Occipital lobe (tissue), 2 donors: ENCODE data around the gene SLC39A11. TPM values are rescaled to one million over a fixed set of nuclear protein-coding genes. Genes with fewer than 3 reads are reported as not detected.

ENCODE experiments used
- DNase-seq: peaks from one replicate; lab custom pipeline; 2025; lab: John Stamatoyannopoulos, UW
- total RNA-seq: library from RNA; depleted of rRNA; stranded (reverse); fragments of >200 nt; gene quantifications from one replicate; pipeline ENCODE4 v1.2.3, GENCODE V29; 2014

Gene SLC39A11
- total RNA-seq, 1 donor from 2014 or later = 9.5 TPM

DNA sequence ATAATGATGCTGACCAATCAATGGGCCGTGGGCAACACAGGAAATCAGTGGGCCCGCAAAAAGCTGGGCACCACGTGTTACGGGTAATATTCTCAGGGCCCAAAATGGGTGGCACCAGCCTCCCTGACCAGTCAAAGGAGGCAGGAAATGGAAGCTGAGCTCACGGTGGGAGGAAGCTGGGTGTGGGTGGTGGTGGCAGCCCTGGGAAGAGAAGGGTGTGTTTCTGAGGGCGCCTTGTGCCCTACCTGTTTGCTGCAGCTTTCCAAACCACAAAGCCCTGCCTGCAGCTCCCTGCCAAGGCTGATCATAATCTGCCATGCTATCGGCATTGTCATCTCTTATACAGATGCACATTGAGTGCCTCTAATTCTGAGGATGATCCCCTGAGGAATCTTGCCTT lies 457.9 kb downstream of the SLC39A11 start:
- no peak for DNase-seq

DNA sequence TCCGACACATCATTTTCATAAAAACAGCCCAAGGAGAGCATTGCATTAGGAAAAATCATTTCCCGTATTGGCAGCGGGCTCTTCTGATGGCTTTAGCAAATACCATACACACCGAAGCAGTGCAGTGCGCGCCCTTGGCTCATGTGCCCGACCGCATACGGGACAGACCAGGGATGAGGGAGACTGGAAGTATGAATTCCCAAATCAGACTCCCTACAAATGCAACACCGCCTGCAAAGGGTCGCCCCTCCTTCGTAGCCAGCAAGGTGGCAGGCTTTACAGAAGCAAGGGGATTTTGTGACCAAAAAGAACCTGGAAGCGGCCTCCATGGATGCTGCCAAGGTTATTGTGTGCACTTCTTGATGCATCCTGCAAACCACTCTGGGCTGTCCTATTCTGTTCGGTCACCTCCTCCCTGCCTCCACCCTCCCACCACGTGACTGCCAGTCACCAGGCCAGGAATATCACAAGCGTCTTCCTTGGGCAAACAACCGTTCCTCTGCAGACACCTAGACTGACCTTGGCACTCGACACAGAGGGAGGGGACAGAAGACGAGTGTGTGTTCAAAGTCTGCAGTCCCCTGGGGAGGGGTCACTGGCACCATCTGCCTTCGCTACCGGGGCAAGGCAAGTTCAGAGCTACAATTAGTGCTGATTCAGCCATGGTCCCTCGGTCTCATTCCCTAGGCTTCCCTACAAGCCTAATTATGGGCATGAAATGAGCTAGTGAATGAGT lies 460.4 kb downstream of the SLC39A11 start:
- no peak for DNase-seq

DNA sequence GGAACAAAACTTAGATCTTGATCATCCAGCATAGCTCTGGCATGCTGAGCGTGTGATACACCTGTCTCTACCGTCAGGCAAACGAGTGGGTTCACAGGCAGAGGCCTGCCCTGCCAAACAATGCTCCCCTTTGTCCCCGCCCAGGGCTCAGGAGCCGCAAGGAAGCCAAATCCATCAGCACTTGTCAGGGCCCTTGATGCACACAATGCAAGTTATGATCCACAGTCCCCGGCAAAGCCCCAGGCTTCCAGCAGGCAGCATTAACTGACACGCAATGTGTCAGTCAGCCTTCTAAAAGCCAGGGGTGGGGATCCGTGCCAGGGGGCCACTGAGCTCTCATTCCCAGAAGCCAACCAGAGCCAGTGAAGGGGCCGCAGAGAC lies 460.9 kb downstream of the SLC39A11 start:
- DNase-seq = no peak

DNA sequence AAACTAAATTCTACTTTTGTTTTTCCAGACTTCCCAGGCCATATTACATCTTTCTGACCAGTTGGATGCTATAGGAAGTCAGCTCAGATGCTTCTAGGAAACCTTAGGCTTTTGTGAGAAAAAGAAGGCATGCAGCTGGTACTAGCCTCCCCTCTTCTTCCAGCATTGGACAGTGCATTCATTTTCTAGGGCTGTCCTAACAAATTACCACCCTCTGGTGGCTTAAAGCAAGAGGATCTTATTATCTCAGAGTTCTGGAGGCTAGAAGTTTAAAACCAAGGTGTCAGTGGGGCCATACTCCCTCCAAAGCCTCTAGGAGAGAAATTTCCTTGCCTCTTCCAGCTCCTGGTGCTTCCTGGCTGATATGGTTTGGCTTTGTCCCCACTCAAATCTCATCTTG lies 467.8 kb downstream of the SLC39A11 start:
- no peak for DNase-seq

DNA sequence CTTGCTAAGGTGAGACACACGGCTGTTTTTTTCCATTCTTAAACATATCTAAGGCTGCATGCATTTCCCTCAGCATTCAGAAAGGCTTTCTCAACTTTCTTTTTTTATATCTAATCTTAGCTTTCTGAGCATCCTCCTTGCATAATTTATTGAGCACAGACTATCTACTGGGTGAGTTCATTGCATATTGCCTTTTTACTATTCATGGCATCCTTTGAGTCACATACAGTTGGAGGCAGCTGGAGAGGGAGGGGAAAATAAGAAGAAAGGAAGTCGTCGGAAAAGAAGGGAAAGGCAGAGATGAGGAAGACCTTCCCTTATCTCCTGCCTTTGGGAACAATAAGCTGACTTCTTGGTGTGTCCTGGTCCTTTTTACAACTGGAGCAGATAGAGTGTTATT lies 468.3 kb downstream of the SLC39A11 start:
- DNase-seq = no peak

DNA sequence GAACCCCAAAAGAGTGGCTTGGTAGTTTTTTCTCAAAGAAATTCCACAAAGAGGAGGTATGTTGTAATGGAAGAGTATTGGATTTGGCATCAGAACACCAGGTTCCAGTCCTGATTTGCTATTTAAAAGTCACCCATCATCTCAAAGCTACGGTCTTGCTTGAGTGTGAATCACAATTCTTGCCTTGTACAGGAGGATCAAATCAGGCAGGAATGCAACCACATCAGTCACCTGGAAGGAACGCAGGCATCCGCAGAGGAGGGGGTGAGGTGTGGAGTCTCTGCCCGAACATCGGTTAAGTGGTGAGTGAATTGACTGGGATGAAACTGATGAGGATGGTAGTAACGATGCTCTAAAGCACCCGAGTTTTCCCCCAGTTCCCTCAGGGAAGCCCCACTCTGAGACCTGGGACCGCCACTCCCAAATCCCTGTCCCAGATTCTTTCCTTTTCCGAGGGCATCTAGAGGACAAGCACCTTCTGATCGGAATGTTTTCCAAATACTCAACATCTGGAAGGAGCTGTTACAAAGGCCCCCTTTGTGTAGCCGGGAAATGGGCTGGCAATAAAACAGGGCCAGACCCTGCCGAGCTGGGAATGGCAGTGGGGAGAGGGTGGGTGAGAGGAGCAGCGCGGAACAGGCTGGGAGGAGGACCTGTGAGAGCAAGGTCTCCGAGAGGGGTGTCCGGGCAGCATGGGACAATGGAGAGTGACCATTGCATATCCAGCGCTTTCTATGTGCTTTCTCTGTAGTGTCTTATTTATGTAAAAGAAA lies 469.6 kb downstream of the SLC39A11 start:
- DNase-seq = no peak

DNA sequence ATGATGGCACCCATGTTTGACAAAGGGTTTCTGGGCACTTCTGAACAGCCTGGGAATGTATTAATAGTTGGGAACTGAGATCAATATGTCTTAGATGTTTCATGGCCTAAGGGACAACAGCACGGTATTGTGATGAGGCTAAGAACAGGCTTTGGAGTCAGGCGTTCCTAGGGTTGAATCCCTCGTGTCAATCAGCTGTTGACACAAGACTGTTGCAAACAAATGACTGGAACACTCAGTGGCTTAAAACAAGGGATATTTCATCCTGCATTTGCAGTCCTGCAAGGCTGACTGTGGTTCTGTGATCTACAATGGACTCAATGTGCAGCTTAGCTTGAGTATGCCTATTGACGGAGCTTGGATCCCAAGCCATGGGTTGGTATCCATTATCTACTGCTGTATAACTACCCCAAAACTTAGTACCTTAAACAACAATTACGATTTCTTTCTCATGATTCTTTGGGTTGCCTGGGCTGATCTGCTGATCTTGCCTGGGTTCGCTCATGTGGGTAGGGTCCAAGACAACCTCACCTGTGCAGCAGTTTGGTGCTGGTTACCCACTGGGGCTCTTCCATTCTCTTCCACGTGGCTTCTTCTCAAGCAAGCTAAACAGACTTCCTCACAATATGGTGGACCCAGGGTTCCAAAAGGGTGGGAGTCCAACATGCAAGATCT lies 472.4 kb downstream of the SLC39A11 start:
- DNase-seq = no peak

DNA sequence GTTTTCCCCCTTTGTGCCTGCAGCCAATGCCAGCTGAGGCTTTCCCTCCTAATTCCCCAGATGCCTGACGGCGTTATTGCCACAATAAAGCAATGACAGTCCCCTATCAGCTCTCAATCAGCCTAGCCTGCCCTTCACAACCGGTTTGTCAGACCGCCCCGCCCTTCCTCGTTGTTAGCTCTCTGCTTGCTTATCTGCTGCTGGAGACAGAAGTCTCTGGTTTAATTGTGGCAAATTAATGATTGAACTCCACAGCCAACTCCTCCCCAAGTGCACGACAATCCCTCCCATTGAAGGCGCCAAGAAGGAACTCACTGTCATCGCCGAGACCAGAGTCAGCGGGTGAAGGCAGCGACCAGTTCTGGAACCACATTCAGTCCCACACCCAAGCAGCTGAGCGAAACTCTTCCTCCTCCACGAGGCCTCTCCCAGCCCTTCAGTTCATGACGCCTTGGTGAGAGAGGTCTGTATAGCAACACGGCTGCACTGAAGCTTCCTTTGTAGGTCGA lies 474.4 kb downstream of the SLC39A11 start:
- no peak for DNase-seq

DNA sequence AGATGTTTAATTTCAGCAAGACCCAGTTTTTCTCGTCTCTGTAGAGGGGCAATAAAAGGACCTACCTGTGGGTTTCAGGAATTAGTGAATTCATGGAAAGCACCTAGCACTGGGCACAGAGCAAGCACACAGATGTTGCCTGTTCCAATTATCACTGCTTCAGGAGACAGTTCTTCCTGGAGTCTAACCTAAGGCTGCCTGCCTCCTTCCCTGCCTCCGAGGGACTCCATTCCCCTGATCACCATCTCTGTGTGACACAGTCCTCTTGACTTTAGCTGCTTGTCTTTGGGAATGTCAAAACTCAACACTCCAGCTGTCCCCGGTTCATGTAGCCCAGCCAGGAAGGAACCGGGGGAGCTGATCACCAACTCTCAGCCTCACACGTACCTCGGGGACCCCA lies 474.9 kb downstream of the SLC39A11 start:
- no peak for DNase-seq

DNA sequence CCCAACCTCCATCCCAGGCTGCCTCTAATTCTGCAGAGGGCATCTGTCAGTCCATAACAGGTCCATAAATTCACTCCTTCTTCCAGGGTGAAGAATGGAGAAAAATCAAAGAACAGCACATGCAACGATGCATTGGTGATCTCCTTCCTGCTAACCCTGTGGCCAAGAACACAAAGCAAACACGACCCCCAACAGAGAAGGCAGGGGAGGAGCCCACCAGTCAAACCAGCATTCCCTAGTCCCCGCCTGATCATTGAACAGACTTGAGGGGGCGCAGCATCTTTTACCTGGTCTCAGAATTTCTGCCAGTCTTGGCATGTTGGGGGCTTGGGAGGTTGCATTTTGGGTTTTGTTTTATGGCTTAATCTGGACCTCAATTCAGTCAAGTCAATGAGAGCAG lies 476.0 kb downstream of the SLC39A11 start:
- no peak for DNase-seq

DNA sequence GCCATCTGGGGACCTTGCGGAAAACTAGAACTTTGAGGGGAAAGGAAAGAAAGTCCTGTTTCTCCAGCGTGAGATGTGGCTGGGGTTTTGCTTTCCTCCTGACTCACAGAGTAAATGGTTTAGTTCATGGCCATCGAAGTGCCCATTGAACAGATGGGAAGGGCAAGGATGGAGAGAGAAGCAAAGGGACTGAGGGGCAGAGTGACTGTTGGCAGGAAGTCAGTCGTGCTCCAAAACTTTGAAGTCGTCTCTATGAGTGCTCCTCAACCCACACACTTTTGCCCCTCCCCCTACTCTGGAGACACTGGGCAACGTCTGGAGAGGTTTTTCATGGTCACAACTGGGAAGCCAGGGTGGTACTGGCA lies 476.9 kb downstream of the SLC39A11 start:
- no peak for DNase-seq

DNA sequence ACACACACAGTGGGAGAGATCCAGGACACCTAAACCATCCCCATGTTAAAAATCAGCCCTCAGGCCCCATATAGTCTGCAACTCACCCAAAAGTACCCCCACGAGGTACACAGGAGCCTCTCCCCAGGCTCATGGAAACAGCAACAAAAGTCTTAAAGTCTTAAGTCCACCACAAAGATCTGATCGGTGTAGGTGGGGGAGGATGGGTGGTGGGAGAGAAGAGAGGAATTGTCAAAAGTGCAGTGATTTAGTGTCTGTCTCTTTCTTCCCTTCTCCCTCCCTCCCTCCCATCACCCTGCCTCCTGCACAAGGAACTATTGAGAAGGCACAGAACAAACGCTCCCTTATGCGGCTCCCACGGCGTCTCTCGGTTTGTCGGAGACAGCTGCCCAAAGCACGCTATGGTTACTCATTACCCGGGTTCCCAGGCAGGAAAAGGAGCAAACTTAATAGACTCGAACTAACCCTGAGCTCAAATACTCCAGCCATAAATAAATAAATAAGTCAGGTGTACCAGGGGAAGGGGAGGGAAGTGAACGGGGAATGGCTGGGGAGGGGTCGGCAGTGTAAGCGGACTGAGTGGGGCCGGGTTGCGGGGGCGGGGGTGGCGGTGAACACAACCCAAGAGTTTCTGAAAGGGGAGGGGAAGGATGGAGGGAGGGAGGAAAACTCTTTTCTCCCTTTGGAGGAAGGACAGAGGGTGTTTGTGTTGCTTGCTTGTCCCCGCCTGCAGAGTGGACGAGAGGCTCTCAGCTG lies 477.4 kb downstream of the SLC39A11 start:
- peak; percentile 52 for DNase-seq

DNA sequence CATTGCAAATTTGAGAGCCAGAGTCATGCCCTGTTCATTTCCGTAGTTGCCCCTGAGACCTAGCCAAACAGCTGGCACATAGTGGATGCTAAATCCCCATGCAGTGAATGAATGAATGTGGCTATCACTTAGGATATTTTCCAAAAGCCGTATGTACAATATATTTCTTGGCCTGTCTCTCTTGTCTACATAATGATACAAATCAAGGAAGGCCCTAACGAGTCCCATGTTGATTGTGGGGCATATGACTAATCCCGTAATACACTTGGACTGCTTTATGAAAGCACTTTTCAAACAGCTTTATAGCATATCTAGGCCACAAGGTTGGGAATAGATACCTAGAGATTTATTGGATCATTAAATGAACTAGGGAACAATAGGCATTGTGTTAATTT lies 478.0 kb downstream of the SLC39A11 start:
- DNase-seq = no peak

DNA sequence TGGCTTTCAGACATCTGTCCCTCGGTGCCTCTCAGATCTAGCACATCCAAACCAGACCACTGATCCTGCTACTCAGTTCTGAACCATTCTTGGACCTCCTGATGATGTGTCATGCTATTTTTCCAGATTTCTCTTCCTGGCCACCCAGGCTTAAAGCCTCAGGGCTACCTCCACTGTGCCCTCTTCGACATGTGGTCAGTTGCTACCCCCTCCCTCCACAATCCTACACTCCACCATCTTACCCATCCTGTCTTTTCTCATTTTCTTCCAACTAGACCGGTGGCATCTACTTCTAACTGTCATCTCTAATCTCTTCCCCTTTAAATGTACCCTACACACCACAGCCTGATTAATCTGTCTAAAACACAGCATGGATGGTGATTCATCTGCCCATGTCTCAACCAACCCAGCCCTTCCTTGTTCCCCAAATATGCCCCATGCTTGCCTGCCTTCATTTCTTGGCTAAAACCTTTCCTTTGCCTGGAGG lies 478.6 kb downstream of the SLC39A11 start:
- no peak for DNase-seq

DNA sequence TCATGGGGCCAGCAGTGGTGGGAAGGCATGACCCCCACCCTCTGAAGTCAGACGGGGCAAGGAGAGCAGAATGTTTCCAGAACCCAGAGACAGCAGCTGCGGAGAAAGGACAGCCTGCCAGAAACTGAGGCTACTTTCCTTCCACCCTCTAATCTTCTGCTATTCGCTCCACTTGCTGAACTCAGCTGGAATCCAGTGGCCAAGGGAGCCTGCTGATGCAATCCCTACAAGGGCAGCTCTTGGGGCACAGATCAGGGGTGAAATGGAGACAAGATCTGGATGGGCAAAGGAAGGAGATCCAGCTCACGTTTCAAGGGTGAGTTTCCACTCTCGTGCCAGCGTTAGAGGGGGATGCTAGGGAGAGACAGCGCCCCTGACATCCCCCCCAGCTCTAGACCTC lies 479.1 kb downstream of the SLC39A11 start:
- no peak for DNase-seq

DNA sequence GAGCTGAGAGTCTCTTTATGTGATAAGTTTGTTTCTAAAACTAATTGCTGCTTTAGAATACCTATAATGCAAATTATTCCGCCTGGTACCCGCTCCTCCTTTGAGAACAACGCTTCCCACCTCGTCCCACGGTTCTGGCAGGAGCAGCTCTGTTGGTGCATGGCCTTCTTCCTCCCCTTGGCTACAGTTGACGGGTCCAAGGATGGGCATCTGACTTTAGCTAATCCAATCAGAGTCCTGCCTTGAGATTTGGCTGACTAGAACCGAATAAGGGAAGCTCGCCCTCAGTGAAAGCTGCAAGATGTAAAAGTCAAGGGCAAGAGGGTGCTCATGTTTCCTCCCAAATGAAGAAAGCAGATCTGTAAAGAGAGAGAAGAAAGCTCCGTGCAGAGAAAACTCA lies 481.3 kb downstream of the SLC39A11 start:
- DNase-seq = no peak

DNA sequence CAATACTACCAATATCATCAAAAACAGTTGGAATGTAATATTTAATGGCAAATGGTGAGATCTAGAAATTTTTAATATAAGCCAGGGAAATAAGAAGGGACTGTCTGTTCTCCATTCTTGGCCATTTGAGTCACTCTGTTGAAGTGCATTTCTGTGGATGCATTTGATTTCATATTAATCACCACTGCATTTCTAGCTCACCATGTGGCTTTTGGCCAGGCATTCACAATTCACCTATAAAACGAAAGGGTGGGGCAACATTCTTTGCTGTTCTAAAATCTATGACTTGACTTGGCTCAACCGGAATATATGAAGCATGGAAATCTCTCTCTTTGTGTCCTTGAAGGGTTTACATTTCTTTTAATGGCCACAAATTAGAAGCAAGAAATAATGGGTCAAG lies 483.0 kb downstream of the SLC39A11 start:
- no peak for DNase-seq

DNA sequence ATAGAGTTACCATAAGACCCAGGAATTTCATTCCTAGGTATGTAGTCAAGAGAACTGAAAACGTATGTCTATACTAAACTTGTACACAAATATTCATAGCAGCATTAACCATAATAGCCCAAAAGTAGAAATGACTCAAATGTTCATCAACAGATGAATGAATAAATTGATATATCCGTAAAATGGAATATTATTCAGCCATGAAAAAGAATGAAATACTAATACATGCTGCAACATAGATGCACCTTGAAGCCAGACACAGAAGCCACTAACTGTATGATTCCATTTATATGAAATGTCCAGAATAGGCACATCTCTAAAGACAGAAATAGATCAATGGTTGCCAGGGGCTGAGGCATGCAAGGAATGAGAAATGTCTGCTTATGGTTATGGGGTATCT lies 484.1 kb downstream of the SLC39A11 start:
- DNase-seq = no peak

DNA sequence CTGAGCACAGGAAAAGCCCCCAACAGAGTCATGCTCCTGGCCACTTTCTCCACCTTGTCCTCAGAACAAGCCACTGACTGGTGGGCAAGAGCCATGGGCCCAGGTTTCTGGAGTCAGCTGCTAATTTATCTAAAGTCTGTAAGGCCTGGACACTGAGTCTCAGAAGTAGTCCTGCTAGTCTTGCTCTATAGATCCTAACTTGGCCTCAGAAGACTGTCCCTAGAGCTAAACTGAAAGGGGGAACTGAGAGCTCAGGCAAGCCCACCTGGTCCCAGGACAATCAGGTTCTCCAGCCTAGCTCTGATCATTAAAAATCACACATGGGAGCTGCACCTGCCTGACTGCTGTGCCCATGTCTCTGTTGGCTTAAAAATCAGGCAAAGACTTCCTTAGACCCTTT lies 485.8 kb downstream of the SLC39A11 start:
- no peak for DNase-seq

DNA sequence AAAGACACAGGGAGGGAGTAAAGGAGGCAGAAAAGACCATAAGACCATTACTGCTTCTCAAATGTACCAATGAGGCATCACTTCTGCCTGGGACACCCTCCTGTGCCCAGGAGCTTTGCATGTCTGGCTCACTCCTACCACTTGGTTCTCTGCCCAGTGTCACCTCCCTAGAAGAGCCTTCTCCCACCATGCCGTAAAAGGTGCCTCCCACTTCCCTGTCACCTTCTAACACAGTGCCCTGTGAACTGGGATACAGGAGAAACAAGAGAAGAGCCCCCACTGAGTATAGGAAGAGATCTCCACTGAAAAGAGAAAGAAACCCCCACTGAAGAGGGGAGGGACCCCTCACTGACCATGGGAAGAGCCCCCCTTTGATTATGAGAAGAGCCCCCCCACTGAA lies 486.9 kb downstream of the SLC39A11 start:
- DNase-seq = no peak

DNA sequence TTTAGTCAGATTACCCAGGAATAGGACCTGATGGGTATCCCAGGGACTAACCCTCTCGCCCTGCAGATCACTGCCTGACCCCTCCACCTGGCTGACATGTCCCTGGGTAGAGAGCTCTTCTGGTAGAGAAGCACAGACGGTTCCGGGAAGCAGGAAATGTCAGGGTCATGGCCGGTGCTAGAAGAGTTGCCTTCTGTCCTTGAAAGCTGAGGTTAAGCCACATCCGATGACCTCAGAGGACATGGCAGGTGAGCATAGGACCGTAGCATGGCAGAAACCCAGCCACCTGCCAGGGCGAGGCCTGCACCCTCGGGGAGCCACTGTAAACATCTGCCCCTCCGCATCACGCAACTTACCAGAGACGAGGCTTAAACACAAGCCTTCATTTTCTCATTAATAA lies 488.0 kb downstream of the SLC39A11 start:
- no peak for DNase-seq
